CD1c-positive myeloid dendritic cell (primary cell): Measurements from ENCODE around the gene EIF4G3.
"Not testable (repeated sequence)": the region's sequence is repeated elsewhere in the genome, so short reads cannot be mapped to it uniquely, and the experiment has no call there.

Source experiments
- DNase-seq: peaks from one replicate; pipeline ENCODE4 v3.0.0-alpha.2; 2016; ENCODE audit errors: extremely low spot score

The EIF4G3 gene

DNA sequence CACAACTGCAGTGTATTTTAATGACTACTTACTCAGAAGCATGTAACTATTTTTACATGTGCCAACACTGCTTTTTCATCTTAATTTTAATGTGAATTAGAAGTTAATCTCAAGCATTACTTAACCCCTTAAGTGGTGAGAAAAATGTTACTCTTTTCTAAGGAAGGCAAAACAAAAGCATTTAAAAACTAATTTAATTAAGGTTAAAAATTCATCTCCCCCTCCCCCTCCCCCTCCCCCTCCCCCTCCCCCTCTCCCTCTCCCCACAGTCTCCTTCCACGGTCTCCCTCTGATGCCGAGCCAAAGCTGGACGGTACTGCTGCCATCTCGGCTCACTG lies 362.2 kb downstream of the EIF4G3 start:
- no peak for DNase-seq

DNA sequence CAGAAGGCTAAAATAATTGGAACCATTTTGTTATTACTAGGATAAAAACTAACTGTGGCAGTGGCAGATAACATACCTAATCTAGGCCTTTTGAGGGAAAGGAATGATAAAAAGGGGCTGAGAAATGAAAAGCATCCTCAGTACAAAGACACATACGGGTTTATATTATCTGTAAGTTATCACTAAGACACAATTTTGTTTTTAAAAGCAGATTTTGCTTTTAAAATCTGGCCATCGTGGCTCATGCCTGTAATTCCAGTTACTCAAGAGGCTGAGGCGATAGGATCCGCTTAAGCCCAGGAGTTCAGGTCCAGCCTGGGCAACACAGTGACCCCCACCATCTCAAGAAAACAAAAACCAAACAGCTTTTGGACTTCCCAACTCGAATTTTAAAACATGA lies 364.8 kb downstream of the EIF4G3 start:
- DNase-seq = no peak

DNA sequence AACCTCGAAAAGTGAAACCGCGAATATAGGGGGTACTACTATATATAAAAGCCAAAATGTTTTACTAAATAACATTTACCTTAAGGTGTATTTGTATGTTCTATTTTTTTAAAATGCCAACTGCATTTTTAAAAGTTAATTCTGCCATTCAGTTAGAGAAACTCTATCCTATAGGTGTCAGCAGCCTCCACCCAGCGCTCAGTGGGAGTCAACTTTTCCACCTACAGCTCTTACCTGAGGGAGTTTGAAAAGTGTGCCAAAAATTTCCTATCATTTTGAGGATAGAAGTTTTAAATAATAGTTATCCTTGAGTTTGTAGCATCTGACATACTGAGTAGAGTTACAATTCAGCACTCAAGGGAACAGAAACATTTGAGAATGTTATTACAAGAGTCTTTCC lies 383.5 kb downstream of the EIF4G3 start:
- no peak for DNase-seq

- DNase-seq = no peak
These were observed 384.5 kb downstream of the EIF4G3 start for GRCh38 chr1:20792196-20792595.

- DNase-seq = no peak
These were observed 385.9 kb downstream of the EIF4G3 start for GRCh38 chr1:20790785-20791184.

GRCh38 chr1:20789598-20789997 lies 387.1 kb downstream of the EIF4G3 start:
- DNase-seq = not testable (repeated sequence)

DNA sequence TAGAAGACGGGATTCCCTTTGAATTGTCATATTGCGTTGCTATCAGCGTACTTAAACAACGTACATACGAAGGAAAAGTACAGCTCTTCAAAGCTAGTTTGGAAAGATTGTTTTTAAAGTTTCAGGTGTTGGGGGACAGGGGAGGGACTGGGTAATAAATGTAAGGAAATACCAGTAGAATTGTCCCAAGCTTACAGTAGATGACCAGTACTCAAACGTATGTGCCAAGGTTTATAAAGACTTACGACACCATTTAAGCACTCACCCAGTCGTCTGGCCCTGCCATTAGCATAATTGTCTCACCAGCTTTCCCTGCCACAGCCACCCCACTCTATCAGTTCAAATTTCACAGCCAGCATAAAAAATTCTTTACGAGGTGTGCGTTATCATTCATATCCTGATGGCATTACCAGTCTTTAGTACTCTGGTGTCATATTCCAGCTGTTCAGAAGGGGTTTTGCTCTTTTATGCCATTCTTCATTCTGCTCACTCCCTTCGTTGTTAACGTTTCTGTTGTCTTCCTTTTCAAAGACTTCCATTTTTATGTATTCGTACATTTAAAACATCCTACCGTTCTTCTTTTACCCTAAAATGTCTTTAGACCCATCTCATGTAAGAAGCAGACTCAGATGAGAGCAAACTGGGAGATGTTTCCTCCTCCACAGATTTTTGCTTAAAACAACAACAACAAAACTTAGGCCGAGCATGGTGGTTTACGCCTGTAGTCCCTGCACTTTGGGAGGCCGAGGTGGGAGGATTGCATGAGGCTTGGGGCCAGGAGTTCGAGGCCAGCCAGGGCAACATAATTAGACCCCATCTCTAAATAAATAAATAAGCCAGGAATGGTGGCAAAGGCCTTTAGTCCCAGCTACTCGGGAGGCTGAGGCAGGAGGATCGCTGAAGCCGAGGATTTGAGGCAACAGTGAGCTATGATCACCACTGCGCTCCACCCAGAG lies 388.6 kb downstream of the EIF4G3 start:
- DNase-seq = peak; percentile 34

DNA sequence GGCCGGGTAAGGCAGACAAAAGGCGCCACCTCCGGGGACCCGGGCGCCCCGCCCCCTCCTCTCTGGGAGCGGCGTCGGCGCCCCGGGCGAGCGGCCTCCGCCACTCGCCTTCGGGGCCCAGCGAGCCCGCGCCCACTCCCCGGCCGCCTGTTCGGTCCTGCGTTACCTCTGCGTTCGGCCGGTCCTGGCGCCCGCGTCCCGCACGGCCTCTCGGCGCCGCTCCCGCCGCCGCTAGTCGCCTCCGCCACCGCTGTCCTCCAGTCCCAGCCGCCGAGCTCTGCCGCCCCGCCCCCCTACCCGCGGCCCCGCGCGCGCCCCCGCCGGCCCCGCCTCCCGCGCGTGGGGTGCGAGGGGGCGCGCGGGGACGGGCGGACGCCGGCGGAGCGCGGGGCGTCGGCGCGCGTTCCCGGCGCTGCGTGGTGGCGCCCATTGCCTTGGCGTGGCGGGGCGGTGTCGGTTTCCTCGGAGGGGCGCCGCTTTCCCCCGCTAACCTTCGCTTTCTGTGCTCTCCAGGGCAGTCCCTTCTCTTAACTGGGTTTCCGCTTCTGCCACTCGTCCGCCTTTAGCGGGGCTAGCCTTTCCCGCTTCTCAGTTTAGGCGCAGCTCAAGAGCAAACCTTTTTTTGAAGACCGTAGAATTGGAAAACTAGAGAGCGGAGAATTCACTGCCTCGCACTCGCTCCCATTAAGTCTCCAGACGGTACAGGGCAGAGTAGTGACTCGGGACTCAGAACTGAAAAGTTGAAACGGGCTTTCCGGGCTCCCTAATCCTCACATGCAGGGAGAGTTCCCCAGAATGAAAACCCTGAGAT lies 389.5 kb downstream of the EIF4G3 start, which contains the start of gene HP1BP3:
Gene HP1BP3 (minus strand): TSS at position 279 of the 811 bp plus-strand sequence. CDS start 6,867 bp downstream, outside the sequence.
- peak; percentile 87 for DNase-seq

DNA sequence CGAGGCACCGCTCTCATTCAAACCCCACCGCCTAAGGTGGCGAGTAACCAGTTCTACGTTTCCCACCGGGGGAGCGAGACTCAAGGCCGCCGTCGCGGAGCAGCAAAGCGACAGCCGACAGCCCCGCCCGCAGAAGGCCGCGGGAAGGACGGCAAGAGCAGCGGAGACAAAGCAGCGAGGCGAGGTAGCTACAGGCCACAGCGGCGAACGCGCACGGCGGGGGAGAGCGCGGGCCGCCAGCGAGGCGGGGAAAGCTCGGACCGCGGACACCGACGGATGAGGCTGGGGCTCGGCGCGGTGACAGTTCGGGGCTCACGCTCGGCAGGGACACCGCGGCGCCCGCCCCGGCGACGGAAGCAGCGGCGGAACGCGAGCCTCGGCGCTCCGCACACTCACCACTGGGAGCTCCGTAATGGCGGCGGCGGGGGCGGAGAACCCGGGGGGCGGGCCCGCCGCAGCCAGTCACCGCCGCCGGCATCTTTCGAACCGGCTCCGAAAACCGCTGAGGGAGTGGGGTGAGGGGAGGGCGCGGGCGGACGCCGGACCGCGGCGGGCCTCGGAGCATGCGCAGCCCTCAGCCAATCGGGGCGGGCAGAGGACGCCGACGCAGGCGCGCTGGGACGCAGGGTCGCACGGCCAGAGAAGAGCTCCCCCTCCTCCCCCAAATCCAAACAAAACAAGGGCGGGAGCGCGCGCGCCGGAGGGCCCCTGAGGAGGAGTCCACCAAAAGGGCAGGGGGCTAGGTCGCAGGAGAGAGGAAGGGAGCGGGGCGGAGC lies 390.3 kb downstream of the EIF4G3 start:
- peak; percentile 97 for DNase-seq

DNA sequence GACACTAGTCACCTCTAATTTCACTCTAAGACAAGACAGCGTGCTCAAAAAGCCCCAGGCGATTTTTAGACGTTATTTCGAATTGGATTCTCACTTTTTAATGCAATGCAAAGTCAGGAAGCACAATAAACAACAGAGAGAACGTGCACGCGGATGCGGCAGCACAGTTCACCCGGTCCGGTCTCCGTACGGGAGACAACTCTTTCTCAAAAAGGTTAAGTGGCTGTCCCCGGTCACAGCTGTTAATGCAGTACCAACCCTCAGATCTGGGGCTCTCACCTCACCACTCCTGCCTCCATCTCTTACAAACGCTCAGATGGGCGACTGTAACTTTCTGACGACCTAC lies 390.8 kb downstream of the EIF4G3 start:
- no peak for DNase-seq

GRCh38 chr1:20775700-20776099 lies 401.0 kb downstream of the EIF4G3 start:
- DNase-seq = no peak

GRCh38 chr1:20771780-20772179 lies 404.9 kb downstream of the EIF4G3 start:
- no peak for DNase-seq

- no peak for DNase-seq
These were observed 406.2 kb downstream of the EIF4G3 start for GRCh38 chr1:20770314-20771087.

GRCh38 chr1:20767271-20767670 lies 409.4 kb downstream of the EIF4G3 start:
- no peak for DNase-seq

- no peak for DNase-seq
These were observed 413.3 kb downstream of the EIF4G3 start for GRCh38 chr1:20763417-20763816.

GRCh38 chr1:20760322-20760721 lies 416.4 kb downstream of the EIF4G3 start:
- DNase-seq = no peak
